Measurements from ENCODE around the gene ZIM2.

DNA sequence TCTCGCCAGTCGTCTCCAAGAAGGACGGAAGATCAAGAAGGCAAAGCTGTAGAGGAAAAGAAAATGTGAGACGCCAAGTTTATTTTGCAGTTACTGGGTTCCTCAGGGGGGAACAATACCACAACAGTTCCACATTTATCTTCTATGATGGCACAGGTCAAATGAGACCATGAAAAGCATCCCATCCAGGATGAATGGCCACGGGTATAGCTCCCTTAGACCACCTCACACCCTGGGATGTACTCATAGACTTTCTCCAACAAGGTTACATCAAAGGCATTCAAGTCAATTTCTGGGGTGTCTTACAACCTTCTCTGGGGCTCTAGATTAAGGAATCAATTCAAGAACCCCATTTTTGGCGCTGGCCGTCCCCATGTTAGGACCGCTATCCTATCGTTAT, 4.5 kb downstream of the ZIM2 start:
- TF ChIP-seq, protein P1, sequence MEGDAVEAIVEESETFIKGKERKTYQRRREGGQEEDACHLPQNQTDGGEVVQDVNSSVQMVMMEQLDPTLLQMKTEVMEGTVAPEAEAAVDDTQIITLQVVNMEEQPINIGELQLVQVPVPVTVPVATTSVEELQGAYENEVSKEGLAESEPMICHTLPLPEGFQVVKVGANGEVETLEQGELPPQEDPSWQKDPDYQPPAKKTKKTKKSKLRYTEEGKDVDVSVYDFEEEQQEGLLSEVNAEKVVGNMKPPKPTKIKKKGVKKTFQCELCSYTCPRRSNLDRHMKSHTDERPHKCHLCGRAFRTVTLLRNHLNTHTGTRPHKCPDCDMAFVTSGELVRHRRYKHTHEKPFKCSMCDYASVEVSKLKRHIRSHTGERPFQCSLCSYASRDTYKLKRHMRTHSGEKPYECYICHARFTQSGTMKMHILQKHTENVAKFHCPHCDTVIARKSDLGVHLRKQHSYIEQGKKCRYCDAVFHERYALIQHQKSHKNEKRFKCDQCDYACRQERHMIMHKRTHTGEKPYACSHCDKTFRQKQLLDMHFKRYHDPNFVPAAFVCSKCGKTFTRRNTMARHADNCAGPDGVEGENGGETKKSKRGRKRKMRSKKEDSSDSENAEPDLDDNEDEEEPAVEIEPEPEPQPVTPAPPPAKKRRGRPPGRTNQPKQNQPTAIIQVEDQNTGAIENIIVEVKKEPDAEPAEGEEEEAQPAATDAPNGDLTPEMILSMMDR (IDR thresholded peaks at IDR 0.05): no peak
- TF ChIP-seq EP300 (IDR thresholded peaks at IDR 0.05): no peak
- no peak for TF ChIP-seq POLR2A (IDR thresholded peaks at IDR 0.05; ENCODE audit: low read depth)
